GM12891 (cell line): Measurements from ENCODE around the gene MSTO1.

ENCODE experiments used
- PAX5 ChIP-seq: IDR thresholded peaks from 2 replicates; pipeline ENCODE4 v1.6.1; 2011; ENCODE audit warnings: low read length, moderate library complexity, mild to moderate bottlenecking; ENCODE audit not compliant: insufficient read depth, severe bottlenecking
- POLR2A ChIP-seq: IDR thresholded peaks from 2 replicates; pipeline ENCODE4 v1.6.1; 2011; ENCODE audit warnings: low read depth, low read length, control low read depth
- POLR2AphosphoS5 ChIP-seq: IDR thresholded peaks from 2 replicates; pipeline ENCODE4 v1.6.1; 2011; ENCODE audit warnings: low read depth, low read length, control low read depth
- TAF1 ChIP-seq: IDR thresholded peaks from 2 replicates; pipeline ENCODE4 v1.6.1; 2011; ENCODE audit warnings: low read depth, low read length, control low read depth

DNA sequence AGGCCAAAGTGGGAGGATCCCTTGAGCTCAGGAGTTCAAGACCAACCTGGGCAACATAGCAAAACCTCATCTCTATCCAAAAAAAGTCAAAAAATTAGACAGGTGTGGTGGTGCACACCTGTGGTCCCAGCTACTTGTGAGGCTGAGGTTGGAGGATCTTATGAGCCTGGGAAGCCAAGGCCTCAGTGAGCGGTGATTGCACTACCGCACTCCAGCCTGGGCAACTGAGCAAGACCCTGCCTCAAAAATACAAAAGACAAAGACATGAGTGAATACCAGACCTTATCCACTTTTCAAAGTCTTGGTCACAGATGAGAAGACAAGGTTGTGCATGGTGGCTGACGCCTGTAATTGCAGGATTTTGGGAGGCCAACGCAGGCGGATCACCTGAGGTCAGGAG is 13.2 kb upstream of the MSTO1 start:
- TF ChIP-seq POLR2AphosphoS5 (no peak), POLR2A (no peak), PAX5 (no peak), TAF1 (no peak)
